Measurements from ENCODE around the gene MRPL54.

The MRPL54 gene

DNA sequence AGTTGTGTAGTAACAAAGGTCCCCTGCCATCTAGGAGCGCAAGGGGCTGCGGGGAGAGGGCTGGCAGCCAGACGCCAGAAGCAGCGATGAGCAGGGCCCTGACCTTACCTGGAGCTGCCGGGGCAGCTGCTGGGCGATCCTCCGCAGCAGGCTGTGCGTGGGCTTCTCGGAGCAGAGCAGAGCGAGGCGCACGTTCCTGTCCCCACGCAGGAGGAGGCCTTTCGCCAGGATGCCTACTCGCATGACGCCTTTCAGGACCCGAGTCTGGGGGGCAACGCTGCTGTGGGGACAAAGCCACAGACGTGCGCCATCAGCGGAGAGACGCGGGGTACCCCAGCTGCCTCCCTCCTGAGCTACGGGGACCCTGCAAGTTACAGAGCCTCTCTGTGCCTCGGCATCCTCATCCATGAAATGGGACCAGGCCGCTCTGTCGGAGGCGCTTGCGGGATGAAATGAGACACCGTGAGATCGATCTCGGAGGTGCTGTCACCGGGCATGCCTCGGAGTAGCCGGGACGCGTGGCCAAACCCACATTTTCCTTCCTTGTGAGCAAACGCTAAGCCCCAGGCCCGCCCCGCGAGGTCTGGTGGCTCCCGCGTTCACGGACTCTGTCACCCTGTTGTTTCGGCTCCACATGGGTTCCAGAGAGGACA, 54.2 kb downstream of the MRPL54 start:
- peak overlapping the region; percentile 71 for H3K27ac Mint-ChIP-seq (ENCODE audit: low read depth)
- no peak for ATAC-seq (replicated peaks; ENCODE audit: extremely low read depth, poor library complexity, severe bottlenecking)
- no peaks in the 10 kb centered on the region for H3K27me3 Mint-ChIP-seq

More for the DNA sequence above, 54.2 kb downstream of the MRPL54 start:
- DNase-seq (ENCODE audit: low spot score in 2 of 2), result no peak
- H3K36me3 Mint-ChIP-seq (ENCODE audit: insufficient read depth), result peaks cover 6% of the 10 kb centered on the region
- no peaks in the 10 kb centered on the region for H3K9me3 Mint-ChIP-seq
- H3K4me3 Mint-ChIP-seq, result no peak overlapping the region
- peaks cover 34% of the 10 kb centered on the region for H3K4me1 Mint-ChIP-seq

Measured in central memory CD8-positive, alpha-beta T cell (primary cell).